ENCODE results near the gene SCGB1A1.

The SCGB1A1 gene

DNA sequence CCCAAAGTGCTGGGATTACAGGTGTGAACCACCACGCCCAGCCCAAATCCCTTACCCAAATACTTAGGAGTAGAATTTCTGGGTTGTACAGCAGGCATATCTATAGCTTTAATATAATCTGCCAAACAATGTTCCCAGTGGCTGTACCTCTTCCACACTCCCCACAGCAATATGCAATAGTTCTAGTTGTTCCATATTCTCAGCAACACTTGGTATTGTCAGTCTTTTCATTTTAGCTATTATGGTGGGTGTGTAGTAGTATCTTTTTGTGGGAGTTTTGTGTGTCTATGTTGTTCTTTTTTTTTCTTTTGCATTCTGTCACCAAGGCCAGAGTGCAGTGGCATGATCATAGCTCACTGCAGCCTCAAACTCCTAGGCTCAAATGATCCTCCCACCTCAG is 18.8 kb downstream of the SCGB1A1 start:
- Mint-ChIP-seq H3K9me3 (no peaks in the 10 kb centered on the region), H3K36me3 (ENCODE audit: low read depth) (no peaks in the 10 kb centered on the region), H3K27me3 (ENCODE audit: low read depth, poor library complexity) (no peaks in the 10 kb centered on the region), H3K4me1 (peaks cover 53% of the 10 kb centered on the region), H3K27ac (no peak overlapping the region), H3K4me3 (no peak overlapping the region)
- TF ChIP-seq CTCF (IDR thresholded peaks at IDR 0.05), result no peak
- no peak for DNase-seq

DNA sequence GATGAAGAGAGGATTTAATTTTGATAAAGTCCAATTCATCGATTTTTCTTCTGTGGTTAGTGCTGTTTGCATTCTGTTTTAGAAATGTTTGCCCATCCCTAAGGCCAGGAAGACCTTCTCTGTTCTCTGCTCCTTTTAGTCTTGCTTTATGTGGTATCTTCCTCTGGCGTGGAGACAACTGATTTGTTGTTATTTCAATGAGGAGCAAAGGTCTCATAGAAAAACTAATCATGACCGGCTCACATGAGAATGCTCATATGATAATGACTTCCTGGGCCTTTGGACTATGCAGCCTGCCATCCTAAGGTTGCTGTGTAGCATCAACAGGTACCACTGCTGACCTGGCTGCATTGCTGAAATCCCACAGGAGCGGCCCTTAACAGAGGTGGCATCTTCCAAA is 19.8 kb downstream of the SCGB1A1 start:
- H3K9me3 Mint-ChIP-seq, result no peaks in the 10 kb centered on the region
- H3K27me3 Mint-ChIP-seq (ENCODE audit: low read depth, poor library complexity), result no peaks in the 10 kb centered on the region
- TF ChIP-seq CTCF (IDR thresholded peaks at IDR 0.05), result no peak
- H3K4me3 Mint-ChIP-seq, result no peak overlapping the region
- no peak for DNase-seq
- peaks cover 43% of the 10 kb centered on the region for H3K4me1 Mint-ChIP-seq
- no peak overlapping the region for H3K27ac Mint-ChIP-seq
- H3K36me3 Mint-ChIP-seq (ENCODE audit: low read depth), result no peaks in the 10 kb centered on the region

- no peak overlapping the region for H3K4me3 Mint-ChIP-seq
- H3K27ac Mint-ChIP-seq, result peak overlapping the region; percentile 93
- H3K27me3 Mint-ChIP-seq (ENCODE audit: low read depth, poor library complexity), result peaks cover 7% of the 10 kb centered on the region
- H3K36me3 Mint-ChIP-seq (ENCODE audit: low read depth), result no peaks in the 10 kb centered on the region
- H3K4me1 Mint-ChIP-seq, result peaks cover 37% of the 10 kb centered on the region
- TF ChIP-seq CTCF (IDR thresholded peaks at IDR 0.05), result no peak
- DNase-seq, result no peak
- no peaks in the 10 kb centered on the region for H3K9me3 Mint-ChIP-seq
These were observed 21.2 kb downstream of the SCGB1A1 start for GRCh38 chr11:62439785-62440602.

DNA sequence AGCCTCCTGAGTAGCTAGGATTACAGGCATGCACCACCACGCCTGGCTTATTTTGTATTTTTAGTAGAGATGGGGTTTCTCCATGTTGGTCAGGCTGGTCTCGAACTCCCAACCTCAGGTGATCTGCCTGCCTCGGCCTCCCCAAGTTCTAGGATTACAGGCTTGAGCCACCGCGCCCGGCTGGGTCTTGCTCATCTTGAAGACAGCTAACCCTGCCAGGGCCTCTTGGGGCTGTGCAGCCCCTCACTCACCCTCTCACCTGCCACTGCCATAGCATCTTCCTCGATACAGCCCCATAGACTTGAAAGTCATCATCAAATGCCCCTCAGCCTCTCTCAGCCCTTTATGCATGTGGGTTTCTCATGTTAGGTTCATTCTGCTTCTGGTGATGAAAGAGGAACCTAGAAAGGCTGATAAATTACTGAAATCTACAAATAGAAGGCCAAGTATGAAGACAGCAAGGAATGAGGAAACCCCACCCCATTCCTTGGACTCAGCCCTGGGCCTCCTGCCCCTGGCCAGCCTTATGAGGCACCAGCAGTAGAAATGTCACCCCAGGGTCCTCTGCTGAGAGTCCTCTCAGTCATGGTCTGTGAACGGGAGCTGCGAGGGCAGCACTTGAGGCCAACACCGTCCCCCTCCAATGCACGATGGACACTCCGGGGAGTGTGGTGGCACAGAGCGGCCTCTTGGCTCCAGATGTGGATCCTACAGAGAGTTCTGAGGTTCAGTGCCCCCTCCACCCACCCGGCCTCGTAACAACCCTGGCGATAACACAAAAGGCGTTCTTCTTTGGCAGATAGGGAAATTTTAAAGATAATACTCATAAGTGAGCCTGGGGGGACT is 24.8 kb downstream of the SCGB1A1 start:
- Mint-ChIP-seq H3K36me3 (ENCODE audit: low read depth) (no peaks in the 10 kb centered on the region), H3K4me1 (peaks cover 27% of the 10 kb centered on the region), H3K27ac (no peak overlapping the region), H3K27me3 (ENCODE audit: low read depth, poor library complexity) (peaks cover 35% of the 10 kb centered on the region), H3K9me3 (no peaks in the 10 kb centered on the region), H3K4me3 (peak overlapping the region; percentile 19)
- no peak for DNase-seq
- TF ChIP-seq CTCF (IDR thresholded peaks at IDR 0.05), result no peak

DNA sequence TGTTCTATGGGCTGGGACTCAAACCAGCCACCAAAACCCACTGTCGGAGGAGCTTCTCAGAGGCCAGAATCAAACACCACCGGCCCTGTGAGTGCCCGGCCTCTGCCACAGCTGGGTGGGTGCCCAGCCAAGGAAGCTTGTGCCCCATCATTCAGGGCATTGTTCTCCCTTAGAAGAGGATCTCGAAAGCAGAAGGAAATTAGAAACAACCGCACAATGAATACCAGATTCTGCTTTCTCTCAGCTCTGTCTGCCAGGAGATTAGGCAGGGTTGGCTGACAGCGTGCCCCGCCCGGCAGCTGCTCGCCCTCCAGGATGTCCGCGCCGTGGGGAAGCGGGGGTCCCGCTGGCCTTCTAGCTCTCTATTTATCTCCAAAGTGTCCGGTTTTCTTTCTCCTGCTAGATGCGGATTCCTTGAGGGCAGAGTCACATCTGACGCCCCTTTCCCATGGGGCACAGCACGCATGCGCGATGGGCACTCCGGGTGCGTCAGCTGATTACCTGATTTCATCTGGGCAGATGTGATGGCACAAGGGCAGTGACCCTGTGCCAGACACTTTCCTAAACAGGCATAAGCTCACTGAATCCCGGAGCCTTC is 25.5 kb downstream of the SCGB1A1 start:
- Mint-ChIP-seq H3K4me1 (peaks cover 26% of the 10 kb centered on the region), H3K9me3 (no peaks in the 10 kb centered on the region), H3K4me3 (peak overlapping the region; percentile 33), H3K27ac (no peak overlapping the region), H3K36me3 (ENCODE audit: low read depth) (no peaks in the 10 kb centered on the region), H3K27me3 (ENCODE audit: low read depth, poor library complexity) (peaks cover 37% of the 10 kb centered on the region)
- DNase-seq, result no peak
- no peak for TF ChIP-seq CTCF (IDR thresholded peaks at IDR 0.05)
